Stomach (tissue), 4 donors: ENCODE measurements around the gene DUSP9.

Experiments used
- EP300 ChIP-seq: sonication (generic); formaldehyde crosslinking; IDR thresholded peaks from one replicate; pipeline ENCODE4 v1.6.1; 2017; ENCODE audit warnings: antibody characterized with exemption
- POLR2A ChIP-seq, 4 donors: fragments of 450-650 bp; IDR thresholded peaks; one replicate each; pipeline ENCODE4 v1.6.1; 2016; ENCODE audit warnings: antibody characterized with exemption in 4 of 4, control low read depth in 2 of 4, mild to moderate bottlenecking in 1 of 4, moderate library complexity in 1 of 4
- POLR2AphosphoS5 ChIP-seq, 3 donors: sonication (generic); formaldehyde crosslinking; IDR thresholded peaks; one replicate each; pipeline ENCODE4 v1.6.1; 2016; ENCODE audit warnings: antibody characterized with exemption in 3 of 3
- TF ChIP-seq, protein P1 (sequence below), 7 experiments: fragments of 450-650 bp in 4 of 7; fragments of 200-600 bp in 3 of 7; sonication (generic) in 3 of 7; IDR thresholded peaks; one replicate each; pipeline ENCODE4 v1.5.1; 2016 to 2019; ENCODE audit warnings: antibody characterized with exemption in 7 of 7, control low read depth in 2 of 7, mild to moderate bottlenecking in 1 of 7

DNA sequence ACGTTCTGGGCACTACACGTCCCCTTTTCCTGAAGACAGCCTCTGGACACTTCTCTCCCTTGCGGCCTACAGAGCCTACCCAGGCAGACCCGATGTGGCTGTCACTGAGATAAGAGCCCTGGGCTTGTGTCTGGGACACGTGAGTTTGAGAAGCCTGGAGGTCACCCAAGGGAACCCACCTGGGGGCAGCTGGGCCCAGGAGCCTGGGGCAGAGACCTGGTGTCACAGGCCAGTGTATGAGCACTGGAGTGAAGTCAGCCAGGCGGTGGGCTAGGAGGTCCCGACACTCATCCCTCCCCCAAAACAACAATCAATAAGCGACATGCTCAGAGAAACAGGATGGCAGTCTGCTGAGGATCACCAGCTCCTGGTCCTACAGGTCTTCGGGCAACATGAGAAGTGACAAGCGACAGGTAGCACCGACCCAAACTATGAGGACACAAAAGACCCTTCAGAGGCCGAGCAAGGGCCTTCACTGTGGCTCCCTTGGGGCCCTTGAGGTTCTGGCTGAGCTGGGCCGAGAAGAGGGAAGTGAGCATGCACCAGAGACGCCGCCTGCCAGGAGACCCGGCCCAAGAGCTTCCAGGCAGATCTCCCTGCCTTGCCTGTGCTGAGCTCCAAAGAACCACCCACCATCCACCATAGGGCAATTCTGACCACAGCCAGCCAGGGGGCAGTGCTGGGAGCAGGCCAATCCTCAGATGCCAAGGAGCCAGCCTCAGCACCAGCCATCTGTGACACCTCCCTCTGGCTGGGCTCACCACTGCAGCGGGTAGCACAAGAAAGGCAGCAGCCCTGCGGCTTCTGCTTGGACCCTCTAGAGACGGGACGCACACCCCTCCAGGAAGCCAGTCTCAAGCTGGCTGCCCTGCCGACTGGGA, 11.0 kb upstream of the DUSP9 start:
- TF ChIP-seq POLR2A (IDR thresholded peaks at IDR 0.05) = no peak
- TF ChIP-seq, protein P1, sequence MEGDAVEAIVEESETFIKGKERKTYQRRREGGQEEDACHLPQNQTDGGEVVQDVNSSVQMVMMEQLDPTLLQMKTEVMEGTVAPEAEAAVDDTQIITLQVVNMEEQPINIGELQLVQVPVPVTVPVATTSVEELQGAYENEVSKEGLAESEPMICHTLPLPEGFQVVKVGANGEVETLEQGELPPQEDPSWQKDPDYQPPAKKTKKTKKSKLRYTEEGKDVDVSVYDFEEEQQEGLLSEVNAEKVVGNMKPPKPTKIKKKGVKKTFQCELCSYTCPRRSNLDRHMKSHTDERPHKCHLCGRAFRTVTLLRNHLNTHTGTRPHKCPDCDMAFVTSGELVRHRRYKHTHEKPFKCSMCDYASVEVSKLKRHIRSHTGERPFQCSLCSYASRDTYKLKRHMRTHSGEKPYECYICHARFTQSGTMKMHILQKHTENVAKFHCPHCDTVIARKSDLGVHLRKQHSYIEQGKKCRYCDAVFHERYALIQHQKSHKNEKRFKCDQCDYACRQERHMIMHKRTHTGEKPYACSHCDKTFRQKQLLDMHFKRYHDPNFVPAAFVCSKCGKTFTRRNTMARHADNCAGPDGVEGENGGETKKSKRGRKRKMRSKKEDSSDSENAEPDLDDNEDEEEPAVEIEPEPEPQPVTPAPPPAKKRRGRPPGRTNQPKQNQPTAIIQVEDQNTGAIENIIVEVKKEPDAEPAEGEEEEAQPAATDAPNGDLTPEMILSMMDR (IDR thresholded peaks at IDR 0.05) = peak in 2 of 7 experiments; percentile 7 to 11
- TF ChIP-seq POLR2AphosphoS5 (IDR thresholded peaks at IDR 0.05) = no peak
- no peak for TF ChIP-seq EP300
